GM04503 (cell line): ENCODE data around the gene RNF115.

Source experiments
- DNase-seq: peaks from one replicate; pipeline ENCODE4 v3.0.0-alpha.2; 2012; ENCODE audit warnings: low read depth

RNF115 gene

GRCh38 chr1:145701306-145701862 lies 122.5 kb downstream of the RNF115 start:
- DNase-seq = no peak

- no peak for DNase-seq
Measured at GRCh38 chr1:145696630-145696960, 127.3 kb downstream of the RNF115 start.

- no peak for DNase-seq
Measured at GRCh38 chr1:145695821-145696629, 127.9 kb downstream of the RNF115 start.

- no peak for DNase-seq
Measured at GRCh38 chr1:145692785-145693443, 131.0 kb downstream of the RNF115 start.

- DNase-seq = peak; percentile 73
Measured at GRCh38 chr1:145690587-145691558, 133.0 kb downstream of the RNF115 start.

GRCh38 chr1:145689922-145690321 lies 134.0 kb downstream of the RNF115 start:
- DNase-seq = no peak

- DNase-seq = no peak
Measured at GRCh38 chr1:145688924-145689323, 135.0 kb downstream of the RNF115 start.
